ENCODE results near the gene ADAT1.
A peak's percentile ranks its signal among the peaks of the same experiment; 100 is the strongest.
"Not testable (repeated sequence)": the region's sequence is repeated elsewhere in the genome, so short reads cannot be mapped to it uniquely, and the experiment has no call there.

ADAT1 gene

GRCh38 chr16:75593308-75593707 is 29.8 kb downstream of the ADAT1 start:
- no peak overlapping the region for H3K4me3 ChIP-seq (ENCODE audit: low read length)
- no peak overlapping the region for H3K27ac ChIP-seq (ENCODE audit: low read length)
- no peaks in the 10 kb centered on the region for H3K27me3 ChIP-seq (ENCODE audit: control insufficient read depth, insufficient read depth, low read length)
- H3K36me3 ChIP-seq (ENCODE audit: control insufficient read depth, low read depth, low read length) = peaks cover 7% of the 10 kb centered on the region
- H3K9me3 ChIP-seq (ENCODE audit: control insufficient read depth, low read depth, low read length) = no peaks in the 10 kb centered on the region
- peaks cover 28% of the 10 kb centered on the region for H3K4me1 ChIP-seq (ENCODE audit: control insufficient read depth, low read depth, low read length)
- no peak overlapping the region for H3K9ac ChIP-seq (ENCODE audit: low read length)

GRCh38 chr16:75591927-75592326 is 31.2 kb downstream of the ADAT1 start:
- not testable (repeated sequence) for H3K9ac ChIP-seq (ENCODE audit: low read length); H3K36me3 ChIP-seq (ENCODE audit: control insufficient read depth, low read depth, low read length); H3K27ac ChIP-seq (ENCODE audit: low read length); H3K4me3 ChIP-seq (ENCODE audit: low read length); H3K27me3 ChIP-seq (ENCODE audit: control insufficient read depth, insufficient read depth, low read length); H3K9me3 ChIP-seq (ENCODE audit: control insufficient read depth, low read depth, low read length)
- H3K4me1 ChIP-seq (ENCODE audit: control insufficient read depth, low read depth, low read length) = peaks cover 28% of the 10 kb centered on the region

GRCh38 chr16:75590920-75591843 is 31.9 kb downstream of the ADAT1 start:
- H3K27ac ChIP-seq (ENCODE audit: low read length) = no peak overlapping the region
- no peaks in the 10 kb centered on the region for H3K27me3 ChIP-seq (ENCODE audit: control insufficient read depth, insufficient read depth, low read length)
- H3K4me1 ChIP-seq (ENCODE audit: control insufficient read depth, low read depth, low read length) = peaks cover 28% of the 10 kb centered on the region
- H3K9me3 ChIP-seq (ENCODE audit: control insufficient read depth, low read depth, low read length) = no peaks in the 10 kb centered on the region
- H3K4me3 ChIP-seq (ENCODE audit: low read length) = no peak overlapping the region
- H3K36me3 ChIP-seq (ENCODE audit: control insufficient read depth, low read depth, low read length) = no peaks in the 10 kb centered on the region
- H3K9ac ChIP-seq (ENCODE audit: low read length) = no peak overlapping the region

GRCh38 chr16:75589306-75589705 is 33.8 kb downstream of the ADAT1 start:
- Histone ChIP-seq H3K9ac (ENCODE audit: low read length) (no peak overlapping the region), H3K27me3 (ENCODE audit: control insufficient read depth, insufficient read depth, low read length) (no peaks in the 10 kb centered on the region), H3K4me1 (ENCODE audit: control insufficient read depth, low read depth, low read length) (peaks cover 21% of the 10 kb centered on the region), H3K4me3 (ENCODE audit: low read length) (peak overlapping the region; percentile 7), H3K9me3 (ENCODE audit: control insufficient read depth, low read depth, low read length) (no peaks in the 10 kb centered on the region), H3K36me3 (ENCODE audit: control insufficient read depth, low read depth, low read length) (no peaks in the 10 kb centered on the region), H3K27ac (ENCODE audit: low read length) (no peak overlapping the region)

GRCh38 chr16:75588716-75589115 is 34.4 kb downstream of the ADAT1 start:
- peaks cover 15% of the 10 kb centered on the region for H3K4me1 ChIP-seq (ENCODE audit: control insufficient read depth, low read depth, low read length)
- H3K27me3 ChIP-seq (ENCODE audit: control insufficient read depth, insufficient read depth, low read length) = no peaks in the 10 kb centered on the region
- no peaks in the 10 kb centered on the region for H3K36me3 ChIP-seq (ENCODE audit: control insufficient read depth, low read depth, low read length)

GRCh38 chr16:75584108-75584507 is 39.0 kb downstream of the ADAT1 start:
- Histone ChIP-seq H3K27me3 (ENCODE audit: control insufficient read depth, insufficient read depth, low read length) (no peaks in the 10 kb centered on the region), H3K27ac (ENCODE audit: low read length) (no peak overlapping the region), H3K4me1 (ENCODE audit: control insufficient read depth, low read depth, low read length) (no peaks in the 10 kb centered on the region), H3K36me3 (ENCODE audit: control insufficient read depth, low read depth, low read length) (peaks cover 3% of the 10 kb centered on the region), H3K9me3 (ENCODE audit: control insufficient read depth, low read depth, low read length) (no peaks in the 10 kb centered on the region), H3K4me3 (ENCODE audit: low read length) (no peak overlapping the region), H3K9ac (ENCODE audit: low read length) (no peak overlapping the region)

More at GRCh38 chr16:75588716-75589115, 34.4 kb downstream of the ADAT1 start:
- Histone ChIP-seq H3K27ac (ENCODE audit: low read length) (no peak overlapping the region), H3K9me3 (ENCODE audit: control insufficient read depth, low read depth, low read length) (no peaks in the 10 kb centered on the region), H3K4me3 (ENCODE audit: low read length) (no peak overlapping the region), H3K9ac (ENCODE audit: low read length) (no peak overlapping the region)

GRCh38 chr16:75579281-75579834 is 43.7 kb downstream of the ADAT1 start:
- H3K9me3 ChIP-seq (ENCODE audit: control insufficient read depth, low read depth, low read length) = no peaks in the 10 kb centered on the region
- H3K4me3 ChIP-seq (ENCODE audit: low read length) = no peak overlapping the region
- no peaks in the 10 kb centered on the region for H3K27me3 ChIP-seq (ENCODE audit: control insufficient read depth, insufficient read depth, low read length)
- H3K4me1 ChIP-seq (ENCODE audit: control insufficient read depth, low read depth, low read length) = peaks cover 8% of the 10 kb centered on the region
- H3K27ac ChIP-seq (ENCODE audit: low read length) = no peak overlapping the region
- peaks cover 34% of the 10 kb centered on the region for H3K36me3 ChIP-seq (ENCODE audit: control insufficient read depth, low read depth, low read length)
- H3K9ac ChIP-seq (ENCODE audit: low read length) = no peak overlapping the region

- Histone ChIP-seq H3K27ac (ENCODE audit: low read length) (no peak overlapping the region), H3K36me3 (ENCODE audit: control insufficient read depth, low read depth, low read length) (peaks cover 38% of the 10 kb centered on the region), H3K9me3 (ENCODE audit: control insufficient read depth, low read depth, low read length) (no peaks in the 10 kb centered on the region), H3K9ac (ENCODE audit: low read length) (no peak overlapping the region), H3K4me1 (ENCODE audit: control insufficient read depth, low read depth, low read length) (peaks cover 8% of the 10 kb centered on the region), H3K27me3 (ENCODE audit: control insufficient read depth, insufficient read depth, low read length) (no peaks in the 10 kb centered on the region), H3K4me3 (ENCODE audit: low read length) (no peak overlapping the region)
Observed at GRCh38 chr16:75578725-75579124, 44.4 kb downstream of the ADAT1 start.

- H3K36me3 ChIP-seq (ENCODE audit: control insufficient read depth, low read depth, low read length) = peaks cover 43% of the 10 kb centered on the region
- peaks cover 8% of the 10 kb centered on the region for H3K4me1 ChIP-seq (ENCODE audit: control insufficient read depth, low read depth, low read length)
- no peaks in the 10 kb centered on the region for H3K9me3 ChIP-seq (ENCODE audit: control insufficient read depth, low read depth, low read length)
- H3K4me3 ChIP-seq (ENCODE audit: low read length) = no peak overlapping the region
- no peaks in the 10 kb centered on the region for H3K27me3 ChIP-seq (ENCODE audit: control insufficient read depth, insufficient read depth, low read length)
- no peak overlapping the region for H3K9ac ChIP-seq (ENCODE audit: low read length)
- H3K27ac ChIP-seq (ENCODE audit: low read length) = no peak overlapping the region
Observed at GRCh38 chr16:75578212-75578611, 44.9 kb downstream of the ADAT1 start.

GRCh38 chr16:75576384-75576811 is 46.7 kb downstream of the ADAT1 start:
- Histone ChIP-seq H3K9me3 (ENCODE audit: control insufficient read depth, low read depth, low read length) (no peaks in the 10 kb centered on the region), H3K36me3 (ENCODE audit: control insufficient read depth, low read depth, low read length) (peaks cover 56% of the 10 kb centered on the region), H3K4me3 (ENCODE audit: low read length) (no peak overlapping the region), H3K27me3 (ENCODE audit: control insufficient read depth, insufficient read depth, low read length) (no peaks in the 10 kb centered on the region), H3K27ac (ENCODE audit: low read length) (no peak overlapping the region), H3K9ac (ENCODE audit: low read length) (no peak overlapping the region), H3K4me1 (ENCODE audit: control insufficient read depth, low read depth, low read length) (peaks cover 8% of the 10 kb centered on the region)

- Histone ChIP-seq H3K9me3 (ENCODE audit: control insufficient read depth, low read depth, low read length) (no peaks in the 10 kb centered on the region), H3K4me1 (ENCODE audit: control insufficient read depth, low read depth, low read length) (peaks cover 8% of the 10 kb centered on the region), H3K27me3 (ENCODE audit: control insufficient read depth, insufficient read depth, low read length) (no peaks in the 10 kb centered on the region), H3K9ac (ENCODE audit: low read length) (no peak overlapping the region), H3K4me3 (ENCODE audit: low read length) (no peak overlapping the region), H3K27ac (ENCODE audit: low read length) (no peak overlapping the region), H3K36me3 (ENCODE audit: control insufficient read depth, low read depth, low read length) (peaks cover 60% of the 10 kb centered on the region)
Observed at GRCh38 chr16:75575958-75576357, 47.1 kb downstream of the ADAT1 start.

- peaks cover 73% of the 10 kb centered on the region for H3K36me3 ChIP-seq (ENCODE audit: control insufficient read depth, low read depth, low read length)
- no peak overlapping the region for H3K9ac ChIP-seq (ENCODE audit: low read length)
- H3K4me1 ChIP-seq (ENCODE audit: control insufficient read depth, low read depth, low read length) = peaks cover 8% of the 10 kb centered on the region
- H3K9me3 ChIP-seq (ENCODE audit: control insufficient read depth, low read depth, low read length) = no peaks in the 10 kb centered on the region
- no peaks in the 10 kb centered on the region for H3K27me3 ChIP-seq (ENCODE audit: control insufficient read depth, insufficient read depth, low read length)
- H3K4me3 ChIP-seq (ENCODE audit: low read length) = no peak overlapping the region
- H3K27ac ChIP-seq (ENCODE audit: low read length) = no peak overlapping the region
Observed at GRCh38 chr16:75573955-75574354, 49.1 kb downstream of the ADAT1 start.

Measured in iPS-18a (cell line).